IPS DF 4.7 (cell line): ENCODE data around the gene TBC1D2.

ENCODE experiments used
- DNase-seq: peaks from one replicate; pipeline ENCODE4 v3.0.0-alpha.2; 2013; ENCODE audit warnings: low spot score; ENCODE audit errors: extremely low read depth

TBC1D2 gene

GRCh38 chr9:98218562-98219363 is 36.7 kb downstream of the TBC1D2 start:
- DNase-seq = peak; percentile 98

- no peak for DNase-seq
Observed at GRCh38 chr9:98217255-98217654, 38.2 kb downstream of the TBC1D2 start.

- DNase-seq = no peak
Observed at GRCh38 chr9:98216391-98216790, 39.1 kb downstream of the TBC1D2 start.

GRCh38 chr9:98215821-98216220 is 39.6 kb downstream of the TBC1D2 start:
- no peak for DNase-seq

- no peak for DNase-seq
Observed at GRCh38 chr9:98215271-98215670, 40.2 kb downstream of the TBC1D2 start.

GRCh38 chr9:98214811-98215210 is 40.6 kb downstream of the TBC1D2 start:
- no peak for DNase-seq

GRCh38 chr9:98211260-98211659 is 44.2 kb downstream of the TBC1D2 start:
- DNase-seq = no peak

GRCh38 chr9:98210435-98210834 is 45.0 kb downstream of the TBC1D2 start:
- no peak for DNase-seq

GRCh38 chr9:98209530-98209929 is 45.9 kb downstream of the TBC1D2 start:
- no peak for DNase-seq

GRCh38 chr9:98208635-98209034 is 46.8 kb downstream of the TBC1D2 start:
- DNase-seq = no peak

- DNase-seq = no peak
Observed at GRCh38 chr9:98207606-98208005, 47.8 kb downstream of the TBC1D2 start.

GRCh38 chr9:98206754-98207153 is 48.7 kb downstream of the TBC1D2 start:
- DNase-seq = no peak

- no peak for DNase-seq
Observed at GRCh38 chr9:98204692-98205091, 50.8 kb downstream of the TBC1D2 start.

- no peak for DNase-seq
Observed at GRCh38 chr9:98203153-98203552, 52.3 kb downstream of the TBC1D2 start.

- no peak for DNase-seq
Observed at GRCh38 chr9:98202252-98202651, 53.2 kb downstream of the TBC1D2 start.

GRCh38 chr9:98201749-98202148 is 53.7 kb downstream of the TBC1D2 start:
- DNase-seq = no peak

GRCh38 chr9:98201102-98201501 is 54.3 kb downstream of the TBC1D2 start:
- DNase-seq = no peak

- no peak for DNase-seq
Observed at GRCh38 chr9:98199388-98200033, 55.9 kb downstream of the TBC1D2 start.

GRCh38 chr9:98195671-98196070 is 59.8 kb downstream of the TBC1D2 start:
- DNase-seq = no peak

GRCh38 chr9:98193336-98193944 is 62.0 kb downstream of the TBC1D2 start:
- no peak for DNase-seq

- DNase-seq = no peak
Observed at GRCh38 chr9:98192503-98193335, 62.7 kb downstream of the TBC1D2 start, which contains the start of gene CORO2A. CORO2A (minus strand) TSS chr9:98192637; CDS start chr9:98157660, 34,977 bp downstream.
